ENCODE measurements around the gene OR11A1.

The OR11A1 gene

GRCh38 chr6:29483735-29484134 lies 26.9 kb upstream of the OR11A1 start:
- no peaks in the 10 kb centered on the region for H3K27me3 ChIP-seq (ENCODE audit: control insufficient read depth, insufficient read depth, low read length, poor library complexity, severe bottlenecking)
- no peaks in the 10 kb centered on the region for H3K9me3 ChIP-seq (ENCODE audit: control insufficient read depth, low read length)
- WGBS, 2 experiments, result 78 to 80% methylated on average over 1 of the region's 1 CpG
- H3K4me1 ChIP-seq (ENCODE audit: control insufficient read depth, insufficient read depth, low read length), result no peaks in the 10 kb centered on the region
- no peak overlapping the region for H3K27ac ChIP-seq (ENCODE audit: insufficient read depth, low read depth, low read length, poor library complexity, severe bottlenecking)
- no peak overlapping the region for H3K4me3 ChIP-seq (ENCODE audit: insufficient read depth, low read depth, low read length)
- H3K36me3 ChIP-seq (ENCODE audit: control insufficient read depth, insufficient read depth, low read length), result no peaks in the 10 kb centered on the region

- no peak overlapping the region for H3K4me3 ChIP-seq (ENCODE audit: insufficient read depth, low read depth, low read length)
- no peaks in the 10 kb centered on the region for H3K27me3 ChIP-seq (ENCODE audit: control insufficient read depth, insufficient read depth, low read length, poor library complexity, severe bottlenecking)
- peaks cover 1% of the 10 kb centered on the region for H3K4me1 ChIP-seq (ENCODE audit: control insufficient read depth, insufficient read depth, low read length)
- no peak overlapping the region for H3K27ac ChIP-seq (ENCODE audit: insufficient read depth, low read depth, low read length, poor library complexity, severe bottlenecking)
- 93 to 96% methylated on average over 3 of the region's 3 CpGs for WGBS, 2 experiments
- no peaks in the 10 kb centered on the region for H3K9me3 ChIP-seq (ENCODE audit: control insufficient read depth, low read length)
- H3K36me3 ChIP-seq (ENCODE audit: control insufficient read depth, insufficient read depth, low read length), result no peaks in the 10 kb centered on the region
These were observed 26.3 kb upstream of the OR11A1 start for GRCh38 chr6:29483186-29483585.

- H3K4me3 ChIP-seq (ENCODE audit: insufficient read depth, low read depth, low read length), result no peak overlapping the region
- H3K27ac ChIP-seq (ENCODE audit: insufficient read depth, low read depth, low read length, poor library complexity, severe bottlenecking), result no peak overlapping the region
- WGBS, 2 experiments, result 92 to 93% methylated on average over 2 of the region's 2 CpGs
- no peaks in the 10 kb centered on the region for H3K27me3 ChIP-seq (ENCODE audit: control insufficient read depth, insufficient read depth, low read length, poor library complexity, severe bottlenecking)
- H3K9me3 ChIP-seq (ENCODE audit: control insufficient read depth, low read length), result no peaks in the 10 kb centered on the region
- H3K4me1 ChIP-seq (ENCODE audit: control insufficient read depth, insufficient read depth, low read length), result peaks cover 3% of the 10 kb centered on the region
- no peaks in the 10 kb centered on the region for H3K36me3 ChIP-seq (ENCODE audit: control insufficient read depth, insufficient read depth, low read length)
These were observed 22.7 kb upstream of the OR11A1 start for GRCh38 chr6:29479560-29479959.

- no peaks in the 10 kb centered on the region for H3K36me3 ChIP-seq (ENCODE audit: control insufficient read depth, insufficient read depth, low read length)
- no peaks in the 10 kb centered on the region for H3K27me3 ChIP-seq (ENCODE audit: control insufficient read depth, insufficient read depth, low read length, poor library complexity, severe bottlenecking)
- no peak overlapping the region for H3K27ac ChIP-seq (ENCODE audit: insufficient read depth, low read depth, low read length, poor library complexity, severe bottlenecking)
- no peaks in the 10 kb centered on the region for H3K9me3 ChIP-seq (ENCODE audit: control insufficient read depth, low read length)
- H3K4me3 ChIP-seq (ENCODE audit: insufficient read depth, low read depth, low read length), result no peak overlapping the region
- peaks cover 3% of the 10 kb centered on the region for H3K4me1 ChIP-seq (ENCODE audit: control insufficient read depth, insufficient read depth, low read length)
- WGBS, 2 experiments, result 93 to 95% methylated on average over 5 of the region's 5 CpGs
These were observed 21.9 kb upstream of the OR11A1 start for GRCh38 chr6:29478740-29479139.

- no peaks in the 10 kb centered on the region for H3K27me3 ChIP-seq (ENCODE audit: control insufficient read depth, insufficient read depth, low read length, poor library complexity, severe bottlenecking)
- H3K4me1 ChIP-seq (ENCODE audit: control insufficient read depth, insufficient read depth, low read length), result peaks cover 3% of the 10 kb centered on the region
- no peaks in the 10 kb centered on the region for H3K36me3 ChIP-seq (ENCODE audit: control insufficient read depth, insufficient read depth, low read length)
- 91 to 94% methylated on average over 5 of the region's 5 CpGs for WGBS, 2 experiments
- no peak overlapping the region for H3K4me3 ChIP-seq (ENCODE audit: insufficient read depth, low read depth, low read length)
- no peak overlapping the region for H3K27ac ChIP-seq (ENCODE audit: insufficient read depth, low read depth, low read length, poor library complexity, severe bottlenecking)
- no peaks in the 10 kb centered on the region for H3K9me3 ChIP-seq (ENCODE audit: control insufficient read depth, low read length)
These were observed 21.1 kb upstream of the OR11A1 start for GRCh38 chr6:29477923-29478450.

GRCh38 chr6:29474996-29475395 lies 18.1 kb upstream of the OR11A1 start:
- no peaks in the 10 kb centered on the region for H3K27me3 ChIP-seq (ENCODE audit: control insufficient read depth, insufficient read depth, low read length, poor library complexity, severe bottlenecking)
- no peak overlapping the region for H3K27ac ChIP-seq (ENCODE audit: insufficient read depth, low read depth, low read length, poor library complexity, severe bottlenecking)
- H3K4me1 ChIP-seq (ENCODE audit: control insufficient read depth, insufficient read depth, low read length), result peaks cover 3% of the 10 kb centered on the region
- H3K4me3 ChIP-seq (ENCODE audit: insufficient read depth, low read depth, low read length), result no peak overlapping the region
- H3K9me3 ChIP-seq (ENCODE audit: control insufficient read depth, low read length), result no peaks in the 10 kb centered on the region
- 71 to 76% methylated on average over 2 of the region's 2 CpGs for WGBS, 2 experiments
- no peaks in the 10 kb centered on the region for H3K36me3 ChIP-seq (ENCODE audit: control insufficient read depth, insufficient read depth, low read length)

GRCh38 chr6:29466241-29466640 lies 9.4 kb upstream of the OR11A1 start:
- Histone ChIP-seq H3K27me3 (ENCODE audit: control insufficient read depth, insufficient read depth, low read length, poor library complexity, severe bottlenecking) (no peaks in the 10 kb centered on the region), H3K36me3 (ENCODE audit: control insufficient read depth, insufficient read depth, low read length) (no peaks in the 10 kb centered on the region), H3K4me3 (ENCODE audit: insufficient read depth, low read depth, low read length) (no peak overlapping the region), H3K27ac (ENCODE audit: insufficient read depth, low read depth, low read length, poor library complexity, severe bottlenecking) (no peak overlapping the region), H3K4me1 (ENCODE audit: control insufficient read depth, insufficient read depth, low read length) (no peaks in the 10 kb centered on the region), H3K9me3 (ENCODE audit: control insufficient read depth, low read length) (no peaks in the 10 kb centered on the region)
- WGBS, 2 experiments, result 83 to 86% methylated on average over 6 of the region's 6 CpGs

GRCh38 chr6:29465801-29466200 lies 8.9 kb upstream of the OR11A1 start:
- Histone ChIP-seq H3K4me1 (ENCODE audit: control insufficient read depth, insufficient read depth, low read length) (no peaks in the 10 kb centered on the region), H3K36me3 (ENCODE audit: control insufficient read depth, insufficient read depth, low read length) (no peaks in the 10 kb centered on the region), H3K27me3 (ENCODE audit: control insufficient read depth, insufficient read depth, low read length, poor library complexity, severe bottlenecking) (no peaks in the 10 kb centered on the region), H3K4me3 (ENCODE audit: insufficient read depth, low read depth, low read length) (no peak overlapping the region), H3K27ac (ENCODE audit: insufficient read depth, low read depth, low read length, poor library complexity, severe bottlenecking) (no peak overlapping the region), H3K9me3 (ENCODE audit: control insufficient read depth, low read length) (no peaks in the 10 kb centered on the region)
- 83 to 88% methylated on average over 1 to 2 of the region's 2 CpGs for WGBS, 2 experiments

GRCh38 chr6:29465279-29465678 lies 8.4 kb upstream of the OR11A1 start:
- Histone ChIP-seq H3K4me3 (ENCODE audit: insufficient read depth, low read depth, low read length) (no peak overlapping the region), H3K4me1 (ENCODE audit: control insufficient read depth, insufficient read depth, low read length) (no peaks in the 10 kb centered on the region), H3K27me3 (ENCODE audit: control insufficient read depth, insufficient read depth, low read length, poor library complexity, severe bottlenecking) (no peaks in the 10 kb centered on the region), H3K27ac (ENCODE audit: insufficient read depth, low read depth, low read length, poor library complexity, severe bottlenecking) (no peak overlapping the region), H3K9me3 (ENCODE audit: control insufficient read depth, low read length) (no peaks in the 10 kb centered on the region), H3K36me3 (ENCODE audit: control insufficient read depth, insufficient read depth, low read length) (no peaks in the 10 kb centered on the region)
- 88 to 94% methylated on average over 2 of the region's 2 CpGs for WGBS, 2 experiments

- no peaks in the 10 kb centered on the region for H3K9me3 ChIP-seq (ENCODE audit: control insufficient read depth, low read length)
- 93 to 94% methylated on average over 6 of the region's 6 CpGs for WGBS, 2 experiments
- H3K4me3 ChIP-seq (ENCODE audit: insufficient read depth, low read depth, low read length), result no peak overlapping the region
- no peaks in the 10 kb centered on the region for H3K4me1 ChIP-seq (ENCODE audit: control insufficient read depth, insufficient read depth, low read length)
- H3K27ac ChIP-seq (ENCODE audit: insufficient read depth, low read depth, low read length, poor library complexity, severe bottlenecking), result no peak overlapping the region
- no peaks in the 10 kb centered on the region for H3K36me3 ChIP-seq (ENCODE audit: control insufficient read depth, insufficient read depth, low read length)
- H3K27me3 ChIP-seq (ENCODE audit: control insufficient read depth, insufficient read depth, low read length, poor library complexity, severe bottlenecking), result no peaks in the 10 kb centered on the region
These were observed 5.2 kb upstream of the OR11A1 start for GRCh38 chr6:29462022-29462421.

Measured in ectodermal cell (in vitro differentiated cells).